Measurements from ENCODE around the gene HAUS3. TPM values are rescaled to one million over a fixed set of nuclear protein-coding genes. Genes with fewer than 3 reads are reported as not detected.

The HAUS3 gene, protein sequence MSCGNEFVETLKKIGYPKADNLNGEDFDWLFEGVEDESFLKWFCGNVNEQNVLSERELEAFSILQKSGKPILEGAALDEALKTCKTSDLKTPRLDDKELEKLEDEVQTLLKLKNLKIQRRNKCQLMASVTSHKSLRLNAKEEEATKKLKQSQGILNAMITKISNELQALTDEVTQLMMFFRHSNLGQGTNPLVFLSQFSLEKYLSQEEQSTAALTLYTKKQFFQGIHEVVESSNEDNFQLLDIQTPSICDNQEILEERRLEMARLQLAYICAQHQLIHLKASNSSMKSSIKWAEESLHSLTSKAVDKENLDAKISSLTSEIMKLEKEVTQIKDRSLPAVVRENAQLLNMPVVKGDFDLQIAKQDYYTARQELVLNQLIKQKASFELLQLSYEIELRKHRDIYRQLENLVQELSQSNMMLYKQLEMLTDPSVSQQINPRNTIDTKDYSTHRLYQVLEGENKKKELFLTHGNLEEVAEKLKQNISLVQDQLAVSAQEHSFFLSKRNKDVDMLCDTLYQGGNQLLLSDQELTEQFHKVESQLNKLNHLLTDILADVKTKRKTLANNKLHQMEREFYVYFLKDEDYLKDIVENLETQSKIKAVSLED
- 6.1 to 8.3 TPM (median 7.9 TPM) in 5 replicates for total RNA-seq (2022; extraction: Qiagen RNA extraction)

DNA sequence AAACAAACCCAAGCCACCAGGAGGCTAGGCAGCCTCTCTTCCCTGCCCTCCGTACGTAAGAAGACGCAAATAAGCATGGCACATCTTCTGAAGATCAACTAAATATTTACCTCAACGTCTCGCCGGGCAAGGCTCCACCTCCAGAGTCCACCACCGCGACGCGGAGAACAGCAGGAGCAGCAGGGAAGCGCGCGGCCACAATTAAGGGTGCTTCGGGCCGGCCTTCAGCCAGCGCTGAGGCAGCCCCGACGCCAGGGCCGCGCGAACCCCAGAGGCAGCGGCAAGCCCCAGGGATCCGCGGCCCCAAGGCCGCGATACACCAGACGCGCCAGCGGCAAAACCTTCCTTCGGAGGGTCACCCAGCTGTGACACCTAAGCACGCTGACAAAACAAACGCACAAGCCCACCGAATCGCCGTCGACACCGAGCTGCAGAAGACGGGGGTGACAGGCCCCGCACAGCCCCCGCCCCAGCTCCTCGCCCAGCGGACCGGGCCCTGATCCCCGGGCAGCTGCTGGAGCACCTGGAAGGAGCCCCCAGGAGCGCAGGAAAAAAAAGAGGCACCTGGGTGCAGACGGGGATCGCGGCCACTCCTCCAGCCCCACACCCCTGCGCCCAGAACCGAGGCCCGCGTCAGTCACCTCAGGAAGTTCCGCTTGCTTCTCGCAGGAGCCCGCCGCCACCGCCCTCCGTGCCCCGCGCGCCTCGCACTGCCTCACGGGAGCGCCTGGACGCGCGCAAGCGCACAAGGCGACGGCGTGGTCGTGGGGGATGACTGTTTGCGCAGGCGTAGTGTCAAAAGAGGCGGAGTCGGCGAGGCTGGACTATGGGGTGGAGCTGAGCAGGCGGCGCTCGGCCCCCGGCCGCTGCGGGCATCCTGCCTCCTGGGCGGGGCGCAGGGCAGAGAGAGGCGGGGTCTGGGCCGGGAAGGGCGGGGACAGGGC, at the start of gene HAUS3, which contains the start of gene POLN:
Gene HAUS3, minus strand, starts transcription at position 712 of the 944 bp plus-strand sequence. CDS start 1,175 bp downstream, outside the sequence.
Gene POLN, minus strand, starts transcription at position 712 of the 944 bp plus-strand sequence. CDS start 12,890 bp downstream, outside the sequence.

DNA sequence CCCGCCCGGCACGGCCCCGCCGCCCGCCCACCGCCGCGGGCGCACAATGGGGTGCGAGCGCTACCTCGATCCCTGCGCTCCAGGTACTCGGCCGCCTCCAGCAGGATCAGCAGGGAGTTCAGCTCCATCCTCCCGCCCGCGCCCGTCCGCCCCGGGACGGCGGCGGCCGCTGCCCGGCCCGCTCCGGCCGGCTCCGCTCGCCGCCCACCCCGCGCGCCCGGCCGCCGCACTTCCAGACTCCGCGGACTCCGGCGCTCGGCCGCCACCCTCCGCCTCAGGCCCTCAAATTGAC, 19.9 kb upstream of the HAUS3 start, which contains the start of gene MXD4:
Gene MXD4, minus strand, starts transcription at position 257 of the 292 bp plus-strand sequence. Its CDS starts 129 bp downstream, at position 128.

Other genes starting within 250 kb of the HAUS3 start
- 16.3 to 25.2 TPM (median 23.9 TPM) in 5 replicates for gene NELFA, start 233.1 kb downstream of the HAUS3 start, total RNA-seq (2022; extraction: Qiagen RNA extraction)
- gene NAT8L, start 182.8 kb downstream of the HAUS3 start, total RNA-seq (2022; extraction: Qiagen RNA extraction), result 8.3 to 14.4 TPM (median 13.0 TPM) in 5 replicates
- 0.55 to 0.77 TPM (median 0.67 TPM) in 5 replicates for gene POLN, start within 50 bp of the HAUS3 start, total RNA-seq (2022; extraction: Qiagen RNA extraction)
- 14.6 to 22.6 TPM (median 20.5 TPM) in 5 replicates for gene MXD4, start 20.0 kb upstream of the HAUS3 start, total RNA-seq (2022; extraction: Qiagen RNA extraction)
- 1.2 to 2.7 TPM (median 2.3 TPM) in 5 replicates for gene ZFYVE28, start 176.5 kb upstream of the HAUS3 start, total RNA-seq (2022; extraction: Qiagen RNA extraction)
- 0.06 to 0.13 TPM (median 0.09 TPM) in 4 of 5 replicates, not detected in the other for gene CFAP99, start 176.8 kb upstream of the HAUS3 start, total RNA-seq (2022; extraction: Qiagen RNA extraction)
- gene RNF4, start 227.0 kb upstream of the HAUS3 start, total RNA-seq (2022; extraction: Qiagen RNA extraction), result 60.0 to 82.6 TPM (median 63.7 TPM) in 5 replicates

All from A549 treated with dexamethasone at 1 μM for 4 hours (cell line).